Measurements from ENCODE around the gene ZC3HAV1.
"Not testable (repeated sequence)": the region's sequence is repeated elsewhere in the genome, so short reads cannot be mapped to it uniquely, and the experiment has no call there.

ZC3HAV1 gene

GRCh38 chr7:139066315-139066714 lies 43.2 kb downstream of the ZC3HAV1 start:
- Histone ChIP-seq H3K9me3 (ENCODE audit: control insufficient read depth, insufficient read depth, low read length) (no peaks in the 10 kb centered on the region), H3K36me3 (ENCODE audit: insufficient read depth, low read length) (peaks cover 27% of the 10 kb centered on the region), H3K4me1 (ENCODE audit: insufficient read depth, low read length) (no peaks in the 10 kb centered on the region; the same call in 1 of the 2 replicates)

GRCh38 chr7:139065323-139065722 lies 44.2 kb downstream of the ZC3HAV1 start:
- Histone ChIP-seq H3K9ac (ENCODE audit: low read depth, low read length) (no peak overlapping the region), H3K9me3 (ENCODE audit: control insufficient read depth, insufficient read depth, low read length) (no peaks in the 10 kb centered on the region), H3K36me3 (ENCODE audit: insufficient read depth, low read length) (peaks cover 26% of the 10 kb centered on the region), H3K4me1 (ENCODE audit: insufficient read depth, low read length) (no peaks in the 10 kb centered on the region; the same call in 1 of the 2 replicates)

More at GRCh38 chr7:139066315-139066714, 43.2 kb downstream of the ZC3HAV1 start:
- H3K9ac ChIP-seq (ENCODE audit: low read depth, low read length): no peak overlapping the region

- peaks cover 11% of the 10 kb centered on the region for H3K36me3 ChIP-seq (ENCODE audit: insufficient read depth, low read length)
Observed at GRCh38 chr7:139061416-139061815, 48.1 kb downstream of the ZC3HAV1 start.

GRCh38 chr7:139060695-139061237 lies 48.8 kb downstream of the ZC3HAV1 start:
- Histone ChIP-seq H3K36me3 (ENCODE audit: insufficient read depth, low read length) (peaks cover 11% of the 10 kb centered on the region), H3K9ac (ENCODE audit: low read depth, low read length) (no peak overlapping the region), H3K9me3 (ENCODE audit: control insufficient read depth, insufficient read depth, low read length) (no peaks in the 10 kb centered on the region), H3K4me1 (ENCODE audit: insufficient read depth, low read length) (peaks cover 4% of the 10 kb centered on the region)

More at GRCh38 chr7:139061416-139061815, 48.1 kb downstream of the ZC3HAV1 start:
- Histone ChIP-seq H3K9ac (ENCODE audit: low read depth, low read length) (no peak overlapping the region), H3K4me1 (ENCODE audit: insufficient read depth, low read length) (peaks cover 4% of the 10 kb centered on the region), H3K9me3 (ENCODE audit: control insufficient read depth, insufficient read depth, low read length) (no peaks in the 10 kb centered on the region)

GRCh38 chr7:139059905-139060304 lies 49.6 kb downstream of the ZC3HAV1 start:
- Histone ChIP-seq H3K36me3 (ENCODE audit: insufficient read depth, low read length) (peaks cover 11% of the 10 kb centered on the region), H3K4me1 (ENCODE audit: insufficient read depth, low read length) (peaks cover 4% of the 10 kb centered on the region), H3K9ac (ENCODE audit: low read depth, low read length) (no peak overlapping the region), H3K9me3 (ENCODE audit: control insufficient read depth, insufficient read depth, low read length) (no peaks in the 10 kb centered on the region)

- Histone ChIP-seq H3K36me3 (ENCODE audit: insufficient read depth, low read length) (peaks cover 7% of the 10 kb centered on the region), H3K9me3 (ENCODE audit: control insufficient read depth, insufficient read depth, low read length) (no peaks in the 10 kb centered on the region), H3K4me1 (ENCODE audit: insufficient read depth, low read length) (peaks cover 4% of the 10 kb centered on the region), H3K9ac (ENCODE audit: low read depth, low read length) (no peak overlapping the region)
Observed at GRCh38 chr7:139058943-139059342, 50.6 kb downstream of the ZC3HAV1 start.

- Histone ChIP-seq H3K9ac (ENCODE audit: low read depth, low read length) (no peak overlapping the region), H3K4me1 (ENCODE audit: insufficient read depth, low read length) (peaks cover 4% of the 10 kb centered on the region), H3K36me3 (ENCODE audit: insufficient read depth, low read length) (peaks cover 5% of the 10 kb centered on the region), H3K9me3 (ENCODE audit: control insufficient read depth, insufficient read depth, low read length) (no peaks in the 10 kb centered on the region)
Observed at GRCh38 chr7:139055674-139056073, 53.8 kb downstream of the ZC3HAV1 start.

GRCh38 chr7:139054656-139055055 lies 54.9 kb downstream of the ZC3HAV1 start:
- not testable (repeated sequence) for H3K9ac ChIP-seq (ENCODE audit: low read depth, low read length); H3K9me3 ChIP-seq (ENCODE audit: control insufficient read depth, insufficient read depth, low read length); H3K36me3 ChIP-seq (ENCODE audit: insufficient read depth, low read length); H3K4me1 ChIP-seq (ENCODE audit: insufficient read depth, low read length)

GRCh38 chr7:139054101-139054500 lies 55.4 kb downstream of the ZC3HAV1 start:
- H3K4me1 ChIP-seq (ENCODE audit: insufficient read depth, low read length): peaks cover 4% of the 10 kb centered on the region
- H3K9me3 ChIP-seq (ENCODE audit: control insufficient read depth, insufficient read depth, low read length): no peaks in the 10 kb centered on the region
- no peak overlapping the region for H3K9ac ChIP-seq (ENCODE audit: low read depth, low read length)
- peaks cover 13% of the 10 kb centered on the region for H3K36me3 ChIP-seq (ENCODE audit: insufficient read depth, low read length)

GRCh38 chr7:139051655-139052054 lies 57.9 kb downstream of the ZC3HAV1 start:
- H3K36me3 ChIP-seq (ENCODE audit: insufficient read depth, low read length): peaks cover 13% of the 10 kb centered on the region
- no peaks in the 10 kb centered on the region for H3K4me1 ChIP-seq (ENCODE audit: insufficient read depth, low read length)
- H3K9ac ChIP-seq (ENCODE audit: low read depth, low read length): no peak overlapping the region
- no peaks in the 10 kb centered on the region for H3K9me3 ChIP-seq (ENCODE audit: control insufficient read depth, insufficient read depth, low read length)

GRCh38 chr7:139049936-139050335 lies 59.6 kb downstream of the ZC3HAV1 start:
- H3K4me1 ChIP-seq (ENCODE audit: insufficient read depth, low read length): no peaks in the 10 kb centered on the region
- H3K9ac ChIP-seq (ENCODE audit: low read depth, low read length): no peak overlapping the region
- H3K9me3 ChIP-seq (ENCODE audit: control insufficient read depth, insufficient read depth, low read length): no peaks in the 10 kb centered on the region
- peaks cover 16% of the 10 kb centered on the region for H3K36me3 ChIP-seq (ENCODE audit: insufficient read depth, low read length)

- Histone ChIP-seq H3K4me1 (ENCODE audit: insufficient read depth, low read length) (no peaks in the 10 kb centered on the region), H3K9me3 (ENCODE audit: control insufficient read depth, insufficient read depth, low read length) (no peaks in the 10 kb centered on the region), H3K36me3 (ENCODE audit: insufficient read depth, low read length) (peaks cover 16% of the 10 kb centered on the region), H3K9ac (ENCODE audit: low read depth, low read length) (no peak overlapping the region)
Observed at GRCh38 chr7:139049111-139049510, 60.4 kb downstream of the ZC3HAV1 start.

GRCh38 chr7:139047970-139048369 lies 61.5 kb downstream of the ZC3HAV1 start:
- H3K4me1 ChIP-seq (ENCODE audit: insufficient read depth, low read length): no peaks in the 10 kb centered on the region
- H3K9me3 ChIP-seq (ENCODE audit: control insufficient read depth, insufficient read depth, low read length): no peaks in the 10 kb centered on the region
- no peak overlapping the region for H3K9ac ChIP-seq (ENCODE audit: low read depth, low read length)
- peaks cover 15% of the 10 kb centered on the region for H3K36me3 ChIP-seq (ENCODE audit: insufficient read depth, low read length)

GRCh38 chr7:139046143-139046542 lies 63.4 kb downstream of the ZC3HAV1 start:
- Histone ChIP-seq H3K4me1 (ENCODE audit: insufficient read depth, low read length) (no peaks in the 10 kb centered on the region; the same call in 1 of the 2 replicates), H3K9me3 (ENCODE audit: control insufficient read depth, insufficient read depth, low read length) (no peaks in the 10 kb centered on the region), H3K36me3 (ENCODE audit: insufficient read depth, low read length) (peaks cover 13% of the 10 kb centered on the region), H3K9ac (ENCODE audit: low read depth, low read length) (no peak overlapping the region)

- Histone ChIP-seq H3K9ac (ENCODE audit: low read depth, low read length) (no peak overlapping the region), H3K4me1 (ENCODE audit: insufficient read depth, low read length) (no peaks in the 10 kb centered on the region; the same call in 1 of the 2 replicates), H3K9me3 (ENCODE audit: control insufficient read depth, insufficient read depth, low read length) (no peaks in the 10 kb centered on the region), H3K36me3 (ENCODE audit: insufficient read depth, low read length) (peaks cover 13% of the 10 kb centered on the region)
Observed at GRCh38 chr7:139044813-139045794, 64.4 kb downstream of the ZC3HAV1 start.
